NOMO-1 (cell line): ENCODE results near the gene HDAC10.
A peak's percentile ranks its signal among the peaks of the same experiment; 100 is the strongest.

Experiments used
- DNase-seq, 2 experiments: peaks; one replicate each; lab custom pipeline; 2025; ENCODE audit not compliant: unreplicated experiment in 2 of 2; lab: John Stamatoyannopoulos, UW

The HDAC10 gene

DNA sequence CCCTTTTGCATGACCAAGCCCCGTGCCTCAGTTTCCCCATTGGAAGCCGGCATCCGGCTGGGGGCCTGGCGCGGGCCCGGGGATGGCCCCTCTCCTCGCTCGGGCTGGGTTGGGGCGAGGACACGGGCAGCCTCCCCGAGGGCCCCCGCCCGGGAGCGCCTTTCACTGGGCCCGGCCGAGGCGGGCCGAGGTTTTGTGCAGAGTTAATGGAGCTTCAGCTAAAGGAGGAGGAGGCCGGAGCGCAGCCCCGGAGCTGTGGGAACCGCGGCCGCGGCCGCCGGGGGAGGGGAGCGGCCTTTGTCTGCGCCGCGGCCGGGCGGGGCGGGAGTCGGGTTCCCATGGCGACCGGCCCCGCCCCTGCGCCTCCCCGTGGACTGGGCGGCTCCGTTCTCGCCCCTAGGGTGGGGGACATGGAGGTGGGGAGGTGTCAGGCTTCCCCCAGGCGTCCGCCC is 20.5 kb upstream of the HDAC10 start:
- peak; percentile 35 to 53 for DNase-seq

DNA sequence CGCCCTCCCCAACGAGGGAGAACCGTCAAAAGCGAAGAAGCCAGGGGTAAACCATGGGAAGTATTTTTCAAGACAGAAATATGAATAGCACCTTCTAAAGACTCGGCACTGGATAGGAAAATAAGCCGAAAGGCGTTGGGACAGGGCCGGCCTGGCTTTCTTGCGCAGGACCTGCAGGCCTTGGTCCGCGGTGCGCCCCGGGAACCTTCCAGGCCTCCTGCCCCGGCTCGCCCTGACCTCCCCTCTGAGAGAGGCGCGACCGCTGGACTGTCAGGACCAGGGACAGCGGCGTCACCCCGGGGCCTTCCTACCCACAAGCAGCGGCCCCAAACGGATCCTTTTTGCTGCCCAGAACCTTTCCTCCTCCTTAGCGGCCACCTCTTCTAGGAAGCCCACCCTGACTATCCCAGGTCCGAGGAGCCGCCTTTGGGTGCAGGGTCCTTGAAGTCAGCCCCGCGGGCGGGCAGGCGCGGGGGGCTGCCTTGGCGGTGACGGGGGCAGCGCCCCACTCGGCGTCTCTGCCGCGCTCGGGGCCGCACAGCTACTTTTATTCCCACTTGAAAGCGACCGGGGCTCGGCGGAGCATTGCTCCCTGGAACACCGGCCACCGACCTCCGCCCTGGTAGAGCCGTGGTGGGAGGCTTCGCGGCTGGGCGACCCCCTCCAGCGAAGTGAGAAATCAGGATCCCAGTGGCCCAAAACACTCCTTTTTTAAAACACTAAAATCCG is 19.8 kb upstream of the HDAC10 start:
- DNase-seq = peak; percentile 51 to 59

DNA sequence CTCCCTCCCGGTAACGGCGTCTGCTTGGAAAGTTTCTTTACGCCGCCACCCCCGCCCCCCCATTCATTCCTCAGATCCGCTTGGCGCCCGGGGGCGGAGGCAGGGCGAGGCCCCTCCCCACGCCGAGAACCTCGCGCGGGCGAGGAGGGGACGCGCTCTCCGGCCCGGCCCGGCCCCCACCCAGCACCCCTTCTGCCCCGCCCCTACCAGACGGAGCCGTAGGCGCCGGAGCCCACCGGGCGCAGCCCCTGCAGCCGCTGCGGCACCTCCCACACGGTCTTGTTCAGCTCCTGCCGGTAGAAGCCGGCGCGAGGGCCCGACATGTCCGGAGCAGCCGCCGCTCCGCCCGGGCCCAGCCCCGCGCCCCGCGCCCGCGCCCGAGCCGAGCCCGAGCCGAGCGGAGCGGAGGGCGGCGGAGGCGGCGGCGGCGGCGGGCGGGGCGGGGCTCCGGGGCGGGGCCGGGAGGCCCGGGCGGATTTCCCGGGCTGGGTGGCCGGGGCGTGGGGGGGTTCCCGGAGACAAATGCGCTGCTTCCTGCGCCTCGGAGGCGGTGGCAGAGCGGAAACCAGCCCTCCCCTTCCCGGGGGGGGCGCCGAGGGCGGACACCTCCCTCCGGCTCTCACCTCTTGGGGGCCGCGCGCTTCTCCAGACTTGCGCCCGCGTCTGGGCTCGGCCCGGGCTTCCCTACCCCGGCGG is 19.1 kb upstream of the HDAC10 start, which contains the start of gene MAPK11:
TSS of gene MAPK11 (minus strand) at position 411 of the 696 bp plus-strand sequence. CDS start at position 323, 88 bp downstream.
- no peak for DNase-seq

DNA sequence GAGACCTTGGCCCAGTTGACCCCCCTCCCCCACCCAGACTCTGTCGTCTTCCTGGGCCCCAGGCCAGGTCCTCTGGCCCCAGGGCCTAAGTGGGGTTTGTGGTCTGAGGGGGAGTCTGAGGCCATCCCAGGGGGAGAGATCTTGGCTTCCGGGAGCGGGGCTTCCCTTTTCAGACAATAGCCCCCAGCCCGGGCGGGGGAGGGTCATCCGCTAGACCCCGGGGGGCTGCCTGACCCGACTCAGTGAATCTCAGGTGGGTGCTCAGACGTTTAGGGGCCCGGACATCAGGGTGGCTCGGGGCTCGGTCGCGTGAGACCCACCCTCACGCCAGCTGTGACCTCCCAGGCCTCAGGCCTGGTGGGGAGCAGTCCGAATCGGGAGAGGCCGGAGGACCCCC is 18.5 kb upstream of the HDAC10 start:
- DNase-seq = no peak

DNA sequence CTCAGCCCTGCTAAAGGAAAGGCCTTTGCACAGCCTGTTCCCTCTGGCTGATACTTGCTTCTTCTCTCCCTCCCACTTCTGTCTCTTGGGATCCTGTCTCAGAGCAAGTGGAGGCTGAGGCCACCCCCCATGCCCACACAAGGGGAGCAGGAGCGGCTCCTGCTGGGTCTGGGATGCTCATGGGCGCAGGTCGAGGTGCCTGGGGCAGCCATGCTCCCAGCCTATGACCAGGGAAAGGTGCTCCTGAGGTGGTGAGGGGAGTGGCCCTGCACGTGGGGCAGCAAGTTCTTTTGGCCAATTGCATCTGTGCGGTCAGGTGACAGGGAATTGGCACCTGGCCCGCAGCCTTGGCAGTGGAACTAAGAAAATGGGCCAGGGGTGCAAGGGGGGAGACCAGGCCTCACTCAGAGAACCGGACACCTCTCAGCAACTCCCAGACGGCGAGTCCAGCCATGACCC is 17.6 kb upstream of the HDAC10 start:
- DNase-seq = no peak

DNA sequence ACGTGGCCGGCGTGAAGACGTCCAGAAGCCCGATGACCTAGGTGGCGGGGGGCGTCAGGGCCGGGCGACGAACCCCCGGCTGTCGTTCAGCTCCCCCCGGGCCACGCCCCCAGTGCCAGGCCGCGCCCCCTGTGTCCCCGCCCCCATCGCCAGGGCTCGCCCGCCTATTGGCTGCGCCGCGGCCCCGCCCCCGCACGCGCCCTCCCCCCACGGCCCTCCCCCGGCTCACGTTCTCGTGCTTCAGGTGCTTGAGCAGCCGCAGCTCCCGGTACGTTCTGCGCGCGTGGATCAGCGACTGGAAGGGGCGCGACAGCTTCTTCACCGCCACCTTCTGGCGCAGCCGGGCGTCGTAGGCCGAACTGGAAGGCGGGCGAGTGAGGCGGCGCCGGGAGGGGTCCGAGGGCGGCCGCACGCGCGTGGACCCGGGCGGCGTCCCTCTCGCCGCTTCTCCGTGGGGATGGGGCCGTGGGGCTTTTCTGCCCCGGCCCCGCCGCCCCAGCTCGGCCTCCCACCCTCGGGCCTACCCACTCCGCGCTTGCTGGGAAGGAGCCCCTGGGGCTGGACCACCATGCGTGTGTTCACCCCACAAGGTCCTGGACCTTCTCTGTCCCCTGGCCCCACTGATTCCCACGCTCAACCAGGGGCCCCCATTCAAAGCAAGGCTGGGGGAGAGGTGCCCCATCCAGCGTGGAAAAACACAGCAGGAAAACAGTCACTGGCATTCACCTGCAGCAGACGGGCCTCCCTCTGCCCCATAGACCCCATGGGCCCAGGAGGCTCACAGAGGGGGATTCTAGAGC is 16.7 kb upstream of the HDAC10 start:
- DNase-seq = no peak

DNA sequence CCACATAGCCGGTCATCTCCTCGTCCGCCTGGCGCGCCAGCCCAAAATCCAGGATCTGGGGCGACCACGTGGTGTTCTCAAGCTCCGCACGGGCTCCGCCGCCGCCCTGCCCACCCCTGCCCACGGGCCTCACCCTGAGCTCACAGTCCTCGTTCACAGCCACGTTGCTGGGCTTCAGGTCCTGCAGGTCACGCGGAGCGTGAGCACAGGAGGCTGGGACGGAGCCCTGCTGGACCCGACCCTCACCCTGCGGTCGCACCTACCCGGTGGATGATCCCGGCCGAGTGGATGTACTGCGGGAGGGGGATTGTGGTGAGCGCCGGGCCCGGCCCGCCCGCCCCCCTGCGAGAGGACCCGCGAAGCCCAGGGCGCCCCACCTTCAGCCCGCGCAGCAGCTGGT is 15.9 kb upstream of the HDAC10 start:
- no peak for DNase-seq

DNA sequence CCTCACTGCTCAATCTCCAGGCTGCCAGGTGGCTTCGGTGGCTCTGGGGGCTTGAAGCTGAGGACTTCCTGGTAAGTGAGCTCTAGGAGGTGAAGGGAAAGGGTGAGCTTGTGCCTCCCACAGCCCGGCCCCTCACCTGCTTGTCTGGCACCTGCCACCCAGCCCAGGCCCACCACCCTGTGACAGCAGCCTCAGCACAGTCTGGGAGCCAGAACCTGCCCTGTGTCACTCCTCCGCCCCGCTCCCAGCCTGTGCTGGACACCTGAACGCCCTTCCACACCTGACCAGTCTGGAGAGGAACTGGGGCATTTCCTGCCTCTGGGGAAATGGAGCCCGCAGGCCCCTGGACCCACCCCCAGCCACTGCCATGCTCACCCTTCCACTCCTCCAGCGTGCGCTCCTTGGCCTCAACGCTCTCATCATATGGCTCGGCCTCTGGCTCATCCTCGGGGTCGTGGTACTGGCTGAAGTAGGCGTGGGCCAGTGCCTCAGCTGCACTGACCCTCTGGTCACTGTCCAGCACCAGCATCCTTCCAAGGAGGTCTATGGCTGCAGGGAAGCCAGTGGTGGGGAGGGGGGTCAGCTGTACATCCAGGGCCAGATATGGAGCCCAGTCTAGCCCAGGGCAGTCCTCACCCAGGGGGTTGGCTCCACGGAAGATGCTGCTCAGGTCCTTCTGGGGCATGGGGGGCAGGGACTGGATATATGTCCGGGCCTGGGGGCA is 14.0 kb upstream of the HDAC10 start:
- DNase-seq = no peak

DNA sequence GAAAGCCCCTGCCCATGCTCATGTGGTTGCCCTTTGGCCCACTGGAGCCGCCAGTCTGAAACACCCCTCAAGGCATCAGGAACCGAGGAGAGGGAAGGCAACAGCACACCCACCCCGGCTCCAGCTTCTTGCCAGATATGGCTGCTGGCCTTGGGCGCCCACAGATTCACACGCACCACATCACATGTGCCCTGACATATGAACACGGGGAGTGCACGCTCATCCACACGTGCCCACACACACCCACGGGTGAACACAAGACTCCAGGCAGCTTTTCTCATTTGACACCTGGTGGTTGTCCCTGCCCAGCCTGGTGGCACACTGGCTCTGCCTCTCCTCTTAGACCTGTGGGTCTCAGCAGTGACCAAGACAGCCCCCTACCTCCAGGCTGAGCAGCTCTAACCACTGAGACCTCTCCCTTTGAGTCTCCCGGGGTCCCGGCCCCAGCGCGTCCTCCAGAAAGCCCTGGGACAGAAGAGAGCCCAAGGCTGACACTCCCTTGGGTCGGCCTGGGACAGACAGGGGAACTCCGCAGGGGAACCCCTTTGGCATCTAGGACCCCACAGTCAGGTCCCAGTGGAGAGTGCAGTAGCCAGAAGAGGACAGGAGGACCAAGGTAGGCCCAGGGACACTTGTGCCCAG is 13.2 kb upstream of the HDAC10 start:
- DNase-seq = no peak

DNA sequence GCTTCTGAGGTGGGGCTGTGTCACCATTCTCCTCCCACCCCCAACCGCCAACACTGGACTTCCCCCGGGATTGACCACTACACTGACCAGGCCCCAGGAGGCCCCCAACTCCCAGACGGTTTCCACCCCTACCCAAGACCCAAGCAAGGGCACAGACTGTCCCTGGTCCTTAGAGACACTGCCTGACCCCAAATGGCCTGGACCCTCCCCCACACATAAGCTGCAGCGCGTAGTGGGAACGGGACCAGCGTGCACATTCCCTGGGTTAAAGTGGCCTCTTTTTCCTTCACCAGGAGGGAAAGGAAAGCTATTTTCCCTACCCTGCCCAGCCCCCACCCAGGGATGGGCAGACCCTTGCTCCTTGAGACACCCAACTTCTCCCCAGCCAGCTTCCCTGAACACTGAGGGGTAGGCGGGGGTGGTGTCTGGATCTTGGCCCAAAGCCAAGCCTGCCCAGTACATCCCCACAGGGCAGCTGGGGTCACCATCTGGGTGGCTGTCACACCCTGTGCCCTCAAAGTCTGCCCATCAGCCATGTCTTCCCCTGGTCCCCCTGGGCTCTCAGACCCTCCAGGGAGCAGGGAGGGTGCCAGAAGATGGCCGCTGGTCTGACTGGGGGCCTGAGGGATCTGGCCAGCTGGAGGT is 12.0 kb upstream of the HDAC10 start:
- no peak for DNase-seq

DNA sequence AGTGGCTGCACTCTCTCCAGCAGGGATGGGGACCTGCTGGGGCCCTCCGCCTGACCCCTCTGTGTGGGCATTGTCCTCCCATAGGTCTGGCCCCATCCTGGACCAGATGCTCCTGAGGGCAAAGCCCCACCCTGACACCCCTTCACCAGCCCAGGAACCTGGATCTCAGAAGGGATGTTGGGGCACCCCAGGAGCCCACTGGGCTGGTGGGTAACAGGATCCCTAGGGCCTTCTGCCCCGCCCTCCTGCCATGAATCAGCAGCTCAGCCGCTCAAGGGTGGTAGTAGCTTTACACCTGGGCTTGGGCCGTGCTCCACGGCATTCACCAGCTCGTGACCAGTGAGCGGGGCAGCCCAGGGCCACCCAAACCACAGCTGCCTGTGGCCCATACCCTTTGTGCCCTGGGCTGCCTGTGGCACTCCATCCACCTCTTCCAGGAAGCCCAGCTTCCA is 11.4 kb upstream of the HDAC10 start:
- DNase-seq = no peak

DNA sequence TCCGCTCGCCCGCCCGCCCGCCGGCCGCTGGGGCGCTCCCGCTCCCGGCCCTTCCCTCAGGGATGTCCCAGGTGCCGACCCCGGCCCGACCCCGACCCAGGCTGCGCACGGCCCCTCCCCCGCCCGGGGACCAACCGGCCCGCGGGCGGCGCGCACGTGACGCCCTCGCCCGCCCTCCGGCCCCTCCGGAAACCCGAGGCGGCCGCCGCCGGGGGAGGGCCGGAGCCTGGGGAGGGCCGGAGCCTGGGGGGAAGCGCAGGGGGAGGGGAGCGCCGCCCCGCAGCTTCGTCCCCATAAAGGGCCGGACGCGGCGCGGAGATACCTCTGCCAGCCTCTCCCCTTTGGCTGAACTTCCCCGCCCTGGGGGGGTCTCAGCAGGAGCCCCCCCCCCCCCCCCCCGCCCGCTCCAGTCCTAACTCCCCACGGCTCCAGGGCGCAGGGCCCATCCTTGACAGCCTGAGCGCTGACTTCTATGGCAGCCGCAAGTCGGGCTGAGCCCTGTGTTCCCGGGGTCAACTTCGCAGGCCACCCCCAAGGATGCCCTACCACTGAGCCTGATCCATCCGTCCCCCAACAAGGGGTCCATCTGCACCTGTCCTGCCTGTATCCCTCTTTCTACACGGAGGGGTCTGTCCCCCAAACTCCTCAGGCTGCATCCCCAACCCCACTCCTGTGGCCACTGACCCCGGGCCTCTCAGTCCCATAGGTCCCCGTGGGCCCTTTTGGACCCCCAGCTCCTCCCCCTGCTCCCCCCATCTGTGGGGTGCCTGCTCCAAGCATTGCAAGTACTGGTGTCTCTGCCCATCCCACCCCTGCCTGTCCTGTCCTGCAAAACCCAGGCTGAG is 10.8 kb upstream of the HDAC10 start, which contains the start of gene MAPK12:
TSS of gene MAPK12 (minus strand) at position 69 of the 845 bp plus-strand sequence. CDS start 174 bp downstream, outside the sequence.
- DNase-seq = peak in 1 of 2 experiments; percentile 30

DNA sequence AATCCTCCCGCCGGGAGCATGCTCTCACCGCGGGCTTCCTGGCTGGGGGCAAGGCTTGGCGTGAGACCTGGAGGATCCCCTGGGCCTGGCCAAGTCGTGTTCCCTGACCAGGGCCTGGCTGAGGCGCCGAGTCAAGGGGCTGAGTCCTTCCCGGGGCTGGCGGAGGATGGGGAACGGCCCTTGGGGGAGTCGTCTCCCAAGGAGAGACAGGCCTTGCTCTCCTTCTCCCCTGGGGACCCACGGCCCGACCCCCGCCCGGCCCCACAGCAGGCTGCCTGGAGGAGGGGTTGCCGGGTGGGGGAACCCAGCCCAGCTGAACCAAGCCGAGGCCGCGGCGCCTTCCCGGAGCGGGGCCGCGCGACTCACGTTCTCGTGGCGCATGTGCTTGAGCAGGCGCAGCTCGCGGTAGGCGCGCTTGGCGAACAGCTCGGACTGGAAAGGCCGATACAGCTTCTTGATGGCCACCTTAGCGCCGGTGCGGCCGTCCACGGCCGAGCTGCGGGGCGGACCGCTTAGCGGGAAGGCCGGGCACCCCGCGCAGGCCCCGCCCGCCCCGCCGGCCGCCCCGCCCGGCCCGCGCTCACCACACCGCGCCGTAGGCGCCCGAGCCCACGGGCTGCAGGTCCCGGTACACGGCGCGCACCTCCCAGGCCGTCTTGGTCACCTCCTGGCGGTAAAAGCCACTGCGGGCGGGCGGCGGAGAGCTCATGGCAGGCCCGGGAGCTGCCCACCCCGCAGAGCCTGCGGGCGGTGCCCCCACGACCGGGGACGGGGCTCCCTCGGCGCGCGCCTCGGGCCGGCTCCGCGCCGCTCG is 9.9 kb upstream of the HDAC10 start:
- peak in 1 of 2 experiments; percentile 21 for DNase-seq

DNA sequence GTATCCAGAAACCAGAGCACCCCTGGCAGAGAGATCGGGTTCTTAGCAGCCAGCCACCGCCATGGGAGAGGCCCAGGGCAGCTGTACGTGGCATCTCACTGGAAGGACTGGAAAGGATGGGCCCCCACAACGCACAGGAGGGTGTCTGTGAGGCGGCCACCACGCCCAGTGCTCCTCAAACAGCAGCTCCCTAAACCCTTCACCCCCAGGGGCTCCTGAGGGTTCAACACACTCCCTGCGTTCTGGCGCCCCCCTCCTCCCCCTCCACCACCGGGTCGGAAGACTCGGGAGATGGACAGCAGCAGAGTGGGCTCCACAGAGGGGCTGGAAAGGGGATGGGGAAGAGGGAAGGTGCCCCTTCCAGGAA is 9.4 kb upstream of the HDAC10 start:
- no peak for DNase-seq

DNA sequence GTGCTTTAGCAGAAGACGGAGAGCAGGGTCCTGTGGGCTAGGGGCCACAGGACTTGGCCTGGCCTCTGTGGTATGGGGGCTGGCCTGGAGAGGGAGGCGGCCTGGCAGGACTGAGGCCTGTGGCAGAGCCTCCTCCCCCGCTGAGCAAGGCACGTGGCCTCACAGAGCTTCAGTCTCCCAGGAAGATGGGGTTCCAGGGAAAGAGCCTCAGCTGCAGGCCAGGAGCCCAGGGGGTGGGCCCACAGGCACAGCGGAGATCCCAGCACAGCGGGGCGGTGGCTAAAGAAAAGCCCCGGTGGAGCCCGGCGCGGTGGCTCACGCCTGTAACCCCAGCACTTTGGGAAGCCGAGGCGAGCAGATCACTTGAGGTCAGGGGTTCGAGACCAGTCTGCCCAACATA is 8.2 kb upstream of the HDAC10 start:
- DNase-seq = no peak

DNA sequence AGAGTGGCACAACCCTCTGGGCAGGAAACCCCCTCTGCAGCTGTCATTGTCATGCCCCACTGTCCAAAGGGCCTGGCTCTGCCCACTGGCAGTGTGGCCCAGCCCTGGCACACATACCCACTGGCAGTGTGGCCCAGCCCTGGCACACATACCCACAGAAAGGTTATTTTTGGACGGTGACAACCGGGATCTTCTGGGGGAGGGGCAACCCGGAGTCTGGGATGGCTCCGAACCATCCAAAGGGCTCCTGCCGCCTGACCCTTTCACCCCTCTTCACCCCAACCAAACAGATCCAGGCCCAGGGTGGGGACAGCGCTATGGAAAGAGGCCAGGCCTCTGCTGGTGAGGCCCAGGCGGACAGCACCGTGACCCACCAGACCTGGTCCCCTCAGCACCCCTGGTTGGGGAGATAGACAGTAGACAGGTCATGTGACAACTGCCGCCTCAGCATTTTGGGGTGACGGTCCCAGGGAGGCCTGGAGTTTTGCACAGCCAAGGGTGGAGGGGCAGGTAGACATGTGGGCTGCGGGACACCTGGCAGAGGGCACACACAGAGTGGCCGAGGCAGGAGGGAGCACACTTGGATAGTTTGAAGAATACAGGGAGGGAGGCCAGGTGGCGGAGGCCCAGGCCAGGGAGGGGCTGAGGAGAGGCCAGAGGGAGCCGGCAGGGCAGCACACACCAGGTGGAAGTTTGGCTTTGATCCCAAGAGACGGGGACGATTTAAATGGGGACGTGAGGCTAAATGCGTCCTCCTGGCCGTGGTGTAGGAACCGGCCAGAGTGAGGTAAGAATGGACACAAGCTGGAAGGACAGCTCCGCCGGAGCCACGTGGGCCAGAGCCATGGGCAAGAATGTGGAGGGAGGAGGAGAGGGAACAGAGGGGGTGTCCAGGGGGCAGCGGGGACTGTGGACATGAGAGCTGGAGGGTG is 7.6 kb upstream of the HDAC10 start:
- no peak for DNase-seq
